Posterior cingulate gyrus (tissue), 11 donors: ENCODE measurements around the gene RNF19B.

Experiments used
- DNase-seq, 10 donors: peaks; one replicate each; pipeline versions ENCODE4 v3.0.0 to v3.0.0-alpha.2; 2020 to 2021; ENCODE audit warnings: mixed read lengths in 3 of 10
- intact Hi-C: fragments of 100-400 bp; cut with DNase I; formaldehyde crosslinking; loops from one replicate; pipeline ENCODE4 v1.15.1; 2023

Gene RNF19B

DNA sequence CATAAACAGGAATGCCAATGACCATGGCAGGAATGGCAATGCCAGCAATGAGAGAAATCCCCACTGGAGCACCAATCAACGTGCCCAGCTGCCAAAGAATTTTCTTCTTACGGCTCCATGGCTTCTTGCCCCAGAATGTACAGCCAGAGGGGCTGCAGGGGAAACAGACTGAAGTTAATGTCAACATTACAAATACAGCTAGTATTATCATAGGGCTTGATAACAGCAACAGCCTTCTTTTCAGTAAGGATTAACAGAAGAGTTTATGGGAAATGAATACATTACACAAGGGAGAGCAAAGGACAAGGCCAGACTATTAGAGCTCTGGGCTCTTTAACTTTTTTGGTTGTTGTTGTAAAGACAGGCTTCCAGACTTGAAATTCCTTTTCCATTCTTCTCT, 18.2 kb downstream of the RNF19B start:
- intact Hi-C loops, result no loop called here
- no peak for DNase-seq

DNA sequence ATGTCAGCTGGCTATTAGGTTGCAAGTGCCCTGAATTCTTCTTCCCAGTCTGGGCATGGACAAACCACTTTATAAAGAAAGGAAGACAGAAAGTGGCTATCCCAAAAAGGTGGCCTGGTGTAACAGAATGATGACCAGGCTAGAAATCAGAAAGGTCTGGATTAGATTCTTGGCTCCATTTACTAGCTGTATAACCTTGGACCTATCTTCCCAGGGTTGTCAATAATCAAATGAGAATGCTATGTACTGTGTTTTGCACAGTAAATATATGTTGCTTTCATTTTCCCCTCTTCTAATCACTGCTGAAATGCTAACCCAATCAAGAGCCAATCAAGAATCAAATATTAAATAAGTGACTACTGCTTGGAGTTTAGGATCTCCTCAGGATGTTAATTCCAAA, 20.4 kb downstream of the RNF19B start:
- intact Hi-C loops, result no loop called here
- no peak for DNase-seq

GRCh38 chr1:32939655-32940371, 24.8 kb downstream of the RNF19B start:
- peak in 2 of 10 donors; percentile 25 to 81 for DNase-seq
- intact Hi-C loops, result loop anchor here (10.0 kb wide), 2 partner anchors 65 to 115 kb away; no protein-coding TSS in a partner anchor

DNA sequence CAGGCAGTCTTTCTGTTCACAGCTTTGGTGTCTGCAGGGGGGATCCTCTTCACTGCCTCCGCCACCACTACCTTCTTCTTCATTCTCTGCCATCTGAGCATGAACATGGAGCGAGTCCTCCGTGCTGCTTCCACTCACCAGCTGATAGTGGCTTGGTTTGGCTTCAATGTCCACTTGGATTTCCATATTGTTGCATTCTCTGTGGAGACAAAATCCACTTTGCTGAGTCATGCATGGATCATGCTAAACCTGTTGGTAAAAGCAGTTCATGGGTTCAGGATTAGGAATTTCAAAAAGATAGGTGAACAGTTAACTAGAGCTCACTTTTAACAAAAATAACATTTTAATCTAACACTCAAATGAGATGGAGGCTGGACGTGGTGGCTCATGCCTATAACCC, 27.5 kb downstream of the RNF19B start:
- DNase-seq, result no peak
- intact Hi-C loops, result loop anchor here (10.0 kb wide), 2 partner anchors 68 to 118 kb away; no protein-coding TSS in a partner anchor

- DNase-seq, result no peak
- intact Hi-C loops, result loop anchor here (10.0 kb wide), 2 partner anchors 70 to 120 kb away; no protein-coding TSS in a partner anchor
Observed at GRCh38 chr1:32934535-32934934, 30.1 kb downstream of the RNF19B start.

DNA sequence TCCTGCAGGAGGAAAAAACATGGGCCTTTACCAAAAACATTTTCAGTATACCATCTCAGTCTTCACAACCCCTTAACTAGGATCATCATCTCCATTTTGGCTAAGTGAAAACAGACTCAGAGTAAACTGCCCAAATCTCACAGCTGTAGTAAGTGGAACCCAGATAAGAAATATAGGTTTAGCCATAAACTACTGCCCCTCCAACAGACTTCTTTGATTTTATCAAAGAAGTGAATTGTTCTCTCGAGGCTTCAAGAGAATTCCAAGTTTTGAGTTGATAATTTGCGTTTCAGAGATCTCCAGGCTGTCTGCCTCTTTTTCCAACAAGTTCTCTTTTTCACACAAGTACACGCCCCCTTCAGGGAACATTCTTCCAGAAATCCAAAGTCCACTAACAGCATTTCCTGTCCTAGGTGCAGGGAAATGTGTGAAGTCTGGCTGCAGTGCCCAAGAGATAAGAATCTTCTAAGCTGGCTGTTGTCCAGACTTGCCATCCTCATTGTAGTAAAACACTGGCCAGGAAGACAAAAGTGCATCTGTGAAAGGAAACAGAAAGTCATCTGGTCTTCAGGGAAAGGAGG, 30.8 kb downstream of the RNF19B start:
- DNase-seq, result no peak

DNA sequence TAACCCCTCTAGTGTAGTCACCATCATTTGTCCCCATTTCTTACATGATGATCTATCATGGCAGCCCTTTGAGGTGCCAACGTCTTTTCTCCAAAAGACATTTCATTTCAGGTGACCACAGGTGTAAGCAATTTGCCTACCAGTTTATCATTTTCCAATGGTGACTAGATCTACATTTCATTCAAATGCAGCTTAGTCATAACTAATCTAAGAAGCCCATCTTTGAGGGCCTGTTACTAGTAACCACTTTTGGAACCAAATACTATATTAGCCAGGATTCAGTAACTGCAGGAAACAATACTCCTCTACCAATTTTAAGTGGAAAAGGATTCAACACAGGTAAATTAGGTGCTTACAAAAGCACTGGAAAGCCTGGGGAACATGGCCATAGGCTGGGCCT, 32.8 kb downstream of the RNF19B start:
- DNase-seq, result no peak
- intact Hi-C loops, result loop anchor here (10.0 kb wide), 2 partner anchors 73 to 123 kb away; no protein-coding TSS in a partner anchor

More for the DNA sequence above, 30.8 kb downstream of the RNF19B start:
- intact Hi-C loops, result loop anchor here (1.0 to 10.0 kb wide), 3 partner anchors 71 to 152 kb away; no protein-coding TSS in a partner anchor

DNA sequence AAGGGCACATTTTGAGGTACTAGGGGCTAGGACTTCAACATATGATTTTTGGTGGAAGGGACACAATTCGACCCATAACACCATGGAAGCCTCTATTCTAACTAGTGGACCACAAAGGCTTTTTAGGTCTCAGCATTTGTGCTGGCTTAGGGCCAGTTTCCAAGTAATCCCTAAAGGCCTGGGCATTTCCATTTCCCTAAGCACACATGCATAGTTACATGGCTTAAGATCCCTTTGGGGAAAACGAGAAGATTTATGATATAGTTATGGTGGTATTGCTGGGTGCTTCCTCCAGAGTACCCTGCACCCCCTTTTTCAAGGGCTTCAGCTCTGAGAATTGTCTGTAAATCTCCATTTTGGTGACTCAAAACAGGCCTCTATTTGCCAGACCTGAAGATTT, 35.2 kb downstream of the RNF19B start:
- intact Hi-C loops, result no loop called here

GRCh38 chr1:32928715-32929114, 35.9 kb downstream of the RNF19B start:
- intact Hi-C loops, result no loop called here
- DNase-seq, result no peak

More for the DNA sequence above, 35.2 kb downstream of the RNF19B start:
- no peak for DNase-seq

- DNase-seq, result no peak
- intact Hi-C loops, result no loop called here
Observed at GRCh38 chr1:32928285-32928684, 36.3 kb downstream of the RNF19B start.

DNA sequence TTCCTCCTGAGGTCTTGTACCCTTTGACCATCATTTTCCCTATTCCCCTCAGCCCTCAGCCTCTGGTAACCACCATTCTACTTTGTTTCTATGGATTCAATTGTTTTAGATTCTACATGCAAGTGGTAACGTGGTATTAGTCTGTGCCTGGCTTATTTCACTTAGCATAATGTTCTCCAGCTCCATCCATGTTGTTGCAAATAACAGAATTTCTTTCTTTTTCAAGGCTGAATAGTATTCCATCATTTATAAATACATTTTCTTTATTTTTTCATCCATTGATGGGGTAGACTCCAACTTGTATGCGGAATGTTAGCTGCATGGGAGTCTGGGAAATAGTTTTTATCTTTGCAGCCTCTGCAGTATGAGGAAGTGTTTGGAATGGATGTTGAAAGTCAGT, 37.2 kb downstream of the RNF19B start:
- intact Hi-C loops, result no loop called here
- DNase-seq, result no peak

DNA sequence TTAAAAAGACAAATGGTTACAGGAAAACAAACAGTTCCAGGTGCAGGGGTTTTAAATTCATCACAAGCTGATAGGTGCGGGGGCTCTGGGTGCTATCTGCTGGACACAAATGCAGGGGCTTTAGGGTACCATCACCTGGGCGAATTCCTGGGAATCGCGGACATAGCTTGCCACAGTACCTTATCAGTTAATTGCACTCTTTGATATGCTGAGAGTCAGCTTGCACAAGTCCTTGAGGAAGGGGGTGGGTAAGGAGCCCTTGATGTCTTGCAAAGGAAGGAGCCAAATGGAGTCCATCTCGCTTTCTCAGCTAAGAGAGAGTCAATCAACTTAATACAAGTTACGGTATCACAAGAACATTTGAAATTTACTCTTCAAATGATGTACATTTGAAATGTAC, 38.0 kb downstream of the RNF19B start:
- intact Hi-C loops, result no loop called here
- DNase-seq, result no peak

GRCh38 chr1:32925403-32926162, 39.0 kb downstream of the RNF19B start:
- intact Hi-C loops, result no loop called here
- DNase-seq, result no peak

- intact Hi-C loops, result no loop called here
- DNase-seq, result no peak
Observed at GRCh38 chr1:32924881-32925344, 39.7 kb downstream of the RNF19B start.

- DNase-seq, result no peak
- intact Hi-C loops, result no loop called here
Observed at GRCh38 chr1:32920833-32921232, 43.8 kb downstream of the RNF19B start.

GRCh38 chr1:32919811-32920733, 44.5 kb downstream of the RNF19B start:
- intact Hi-C loops, result no loop called here
- no peak for DNase-seq

- no peak for DNase-seq
- intact Hi-C loops, result no loop called here
Observed at GRCh38 chr1:32918179-32918578, 46.4 kb downstream of the RNF19B start.

GRCh38 chr1:32917521-32917920, 47.1 kb downstream of the RNF19B start:
- intact Hi-C loops, result no loop called here
- DNase-seq, result no peak

- DNase-seq, result no peak
- intact Hi-C loops, result no loop called here
Observed at GRCh38 chr1:32915766-32916706, 48.6 kb downstream of the RNF19B start.
